ENCODE measurements around the gene DNAJC5. TPM values are rescaled to one million over a fixed set of nuclear protein-coding genes. Genes with fewer than 3 reads are reported as not detected.

The DNAJC5 gene
- total and polyA plus RNA-seq, 2 of the 8 experiments (the other 6 are each of a cell fraction or from before 2014, with no cell fraction given): 19.2 to 31.2 TPM

DNA sequence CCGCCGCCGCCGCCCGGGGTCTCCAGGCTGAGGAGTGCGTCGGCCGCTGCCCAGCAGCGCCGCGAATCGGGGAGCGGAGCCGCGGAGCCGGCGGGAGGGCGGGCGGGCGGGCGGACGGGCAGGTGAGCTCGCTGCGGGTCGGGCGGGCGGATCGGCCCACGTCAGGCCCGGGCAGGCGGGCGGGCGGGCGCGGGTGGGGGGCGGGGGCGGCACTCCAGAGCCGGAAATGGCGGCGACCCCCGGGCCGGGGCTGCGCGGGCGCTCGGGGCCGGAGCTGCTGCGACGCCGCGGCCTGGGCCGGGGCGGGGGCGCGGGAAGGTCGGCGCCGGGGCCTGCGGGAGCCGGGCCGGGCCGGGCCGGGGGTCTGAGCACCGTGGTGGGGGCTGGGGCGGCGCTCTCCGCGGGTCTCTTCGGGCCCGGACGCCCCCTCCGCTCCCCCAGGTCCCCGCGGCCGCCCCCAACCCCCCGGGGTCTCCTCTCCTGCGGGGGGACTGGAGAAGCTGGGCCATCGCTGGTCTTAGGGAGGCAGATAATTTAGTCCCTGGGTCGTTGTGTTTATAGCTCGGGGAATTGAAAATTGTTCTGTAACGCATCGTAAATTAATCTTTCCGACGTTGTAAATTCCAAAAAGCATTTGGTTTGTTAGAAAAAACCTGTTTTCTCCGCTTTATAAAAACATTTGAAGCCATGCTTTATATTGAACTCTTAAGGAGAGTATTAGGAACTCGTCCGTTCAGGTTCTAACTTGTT, 451 bp downstream of the DNAJC5 start:
- Histone ChIP-seq H3K36me3 (ENCODE audit: control insufficient read depth in 2 of 4, insufficient read depth in 4 of 4, low read length in 3 of 4) (peaks cover 0 to 3% (median 0%) of the 10 kb centered on the region in 4 experiments; a peak in 2 of 8 replicates), H3K4me3 (ENCODE audit: extremely low read depth in 1 of 4, insufficient read depth in 2 of 4, low read depth in 3 of 4, low read length in 4 of 4) (peak overlapping the region; percentile 53 to 85 (median 60)), H4K5ac (ENCODE audit: insufficient read length, low read depth, low read length) (no peak overlapping the region), H4K20me1 (replicated peaks in 1 of 2; ENCODE audit: control insufficient read depth in 1 of 2, insufficient read depth in 2 of 2, low read length in 2 of 2) (peaks cover 10 to 15% of the 10 kb centered on the region in 2 experiments), H3K9me3 (ENCODE audit: insufficient read depth in 2 of 2, low read depth in 1 of 2, low read length in 1 of 2) (no peaks in the 10 kb centered on the region), H3K23me2 (ENCODE audit: low read depth, low read length) (peaks cover 3% of the 10 kb centered on the region; the same call in 1 of the 2 replicates), H2BK20ac (ENCODE audit: low read length) (no peak overlapping the region), H3K14ac (ENCODE audit: insufficient read length) (no peak overlapping the region), H3K9ac (replicated peaks in 1 of 4; ENCODE audit: extremely low read depth in 1 of 4, low read depth in 3 of 4, low read length in 3 of 4) (peak overlapping the region in 3 of 4 experiments; percentile 41 to 71 (median 43); a peak in 4 of 7 replicates), H3K79me1 (ENCODE audit: low read depth, low read length) (peaks cover 18% of the 10 kb centered on the region; the same call in 1 of the 2 replicates), H4K91ac (replicated peaks; ENCODE audit: insufficient read length, low read length) (no peak overlapping the region), H2BK15ac (ENCODE audit: low read length) (no peak overlapping the region), H3K56ac (replicated peaks; ENCODE audit: insufficient read length, low read depth, low read length) (no peak overlapping the region), H3K4me2 (ENCODE audit: insufficient read depth in 1 of 2, low read depth in 2 of 2, low read length in 2 of 2) (peak overlapping the region; percentile 67 to 68), H2AK5ac (ENCODE audit: low read depth, low read length) (no peak overlapping the region), H3K4ac (replicated peaks; ENCODE audit: insufficient read length, low read depth, low read length) (no peak overlapping the region), H2BK5ac (ENCODE audit: low read depth, low read length) (no peak overlapping the region), H3K23ac (ENCODE audit: insufficient read length) (no peak overlapping the region), H2AFZ (ENCODE audit: low read length) (no peak overlapping the region), H2BK120ac (replicated peaks; ENCODE audit: low read depth, low read length) (no peak overlapping the region), H3K79me2 (ENCODE audit: control insufficient read depth in 1 of 2, insufficient read depth in 2 of 2, low read length in 2 of 2) (peaks cover 3 to 37% of the 10 kb centered on the region in 2 experiments; a peak in 2 of 4 replicates), H3K27me3 (replicated peaks in 1 of 4; ENCODE audit: control insufficient read depth in 3 of 4, extremely low read depth in 1 of 4, insufficient read depth in 3 of 4, low read length in 3 of 4) (no peaks in the 10 kb centered on the region), H3K4me1 (replicated peaks in 1 of 4; ENCODE audit: control insufficient read depth in 3 of 4, insufficient read depth in 4 of 4, low read length in 3 of 4) (peaks cover 0 to 6% (median 4%) of the 10 kb centered on the region in 4 experiments; a peak in 4 of 7 replicates), H3K18ac (ENCODE audit: extremely low read depth, low read length) (no peak overlapping the region), H3K27ac (ENCODE audit: low read depth, low read length) (no peak overlapping the region), H2BK12ac (ENCODE audit: low read depth, low read length) (no peak overlapping the region), H4K8ac (ENCODE audit: extremely low read depth, insufficient read depth, low read length) (peak overlapping the region; percentile 40; the same call in 1 of the 2 replicates)
- ChIA-PET POLR2A (ENCODE audit: partially characterized antibody) (interaction anchor here (1.2 to 4.5 kb wide), 4 partner anchors 13 to 85 kb away, joined by 3 to 23 read pairs (median 11); partner anchors contain the start of gene TPD52L2), CTCF (ENCODE audit: partially characterized antibody) (interaction anchor here (0.7 to 4.5 kb wide), 8 partner anchors 11 to 109 kb away, joined by 3 to 12 read pairs (median 8); partner anchors contain the start of gene UCKL1)
- TF ChIP-seq PHF8 (conservative IDR thresholded peaks at IDR 0.05; ENCODE audit: low read depth, low read length) (0 out of 2 replicates have a peak, but pooled peaks have one; percentile 13), RFX5 (IDR thresholded peaks at IDR 0.05; ENCODE audit: borderline replicate concordance, low read depth, low read length) (no peak), RBBP5 (IDR thresholded peaks at IDR 0.05; ENCODE audit: borderline replicate concordance, low read depth, low read length) (no peak)
- 10% methylated on average over 10 of the region's 87 CpGs; no CpG with 5 or more reads in 1 of the 2 experiments for WGBS, 2 experiments (ENCODE audit: extremely low coverage in 1 of 2, insufficient coverage in 1 of 2, insufficient read length in 1 of 2, insufficient replicate concordance in 2 of 2, low coverage in 1 of 2, low lambda C conversion rate in 2 of 2, missing lambda C conversion rate in 1 of 2)
- FAIRE-seq (no peak), DNase-seq (ENCODE audit: low read depth in 1 of 2, low spot score in 2 of 2) (peak in 1 of 2 experiments; percentile 56)

All from H1 (cell line).